Measurements from ENCODE around the gene RELN.

DNA sequence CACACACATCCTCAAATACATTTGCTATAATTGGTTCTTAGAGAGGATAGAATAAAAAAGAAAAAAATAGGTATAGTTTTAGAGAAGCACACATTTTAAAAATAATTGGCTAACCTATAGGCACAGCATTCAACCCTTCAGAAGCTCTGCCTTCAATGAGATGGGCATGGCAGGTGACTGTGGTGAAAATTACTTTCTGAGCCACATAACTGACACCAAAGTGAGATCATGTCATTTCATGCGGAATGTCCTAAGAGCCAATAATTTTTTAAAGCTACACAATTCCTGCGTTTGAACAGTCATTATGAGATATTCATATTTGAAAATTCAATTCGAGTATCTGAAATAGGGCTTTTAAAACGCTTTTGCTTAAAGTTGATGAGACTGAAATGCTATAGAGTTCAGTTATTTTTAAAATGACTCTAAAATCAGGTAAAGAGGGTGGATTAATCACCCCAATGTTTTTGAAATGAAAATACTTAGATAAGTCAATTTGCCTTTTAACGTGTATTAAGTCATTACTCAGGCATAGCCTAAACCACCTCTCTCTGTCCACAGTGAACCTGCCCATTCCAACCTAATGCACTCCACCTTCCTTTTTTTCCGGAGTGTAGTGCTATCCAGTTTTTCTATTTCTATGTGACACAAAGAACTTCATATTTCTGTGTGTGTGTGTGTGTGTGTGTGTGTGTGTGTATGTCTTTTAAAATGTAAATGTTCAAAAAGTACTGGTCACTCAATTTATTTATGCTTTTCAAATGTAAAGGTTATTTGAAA is 6.1 kb downstream of the RELN start:
- TF ChIP-seq, protein P1, sequence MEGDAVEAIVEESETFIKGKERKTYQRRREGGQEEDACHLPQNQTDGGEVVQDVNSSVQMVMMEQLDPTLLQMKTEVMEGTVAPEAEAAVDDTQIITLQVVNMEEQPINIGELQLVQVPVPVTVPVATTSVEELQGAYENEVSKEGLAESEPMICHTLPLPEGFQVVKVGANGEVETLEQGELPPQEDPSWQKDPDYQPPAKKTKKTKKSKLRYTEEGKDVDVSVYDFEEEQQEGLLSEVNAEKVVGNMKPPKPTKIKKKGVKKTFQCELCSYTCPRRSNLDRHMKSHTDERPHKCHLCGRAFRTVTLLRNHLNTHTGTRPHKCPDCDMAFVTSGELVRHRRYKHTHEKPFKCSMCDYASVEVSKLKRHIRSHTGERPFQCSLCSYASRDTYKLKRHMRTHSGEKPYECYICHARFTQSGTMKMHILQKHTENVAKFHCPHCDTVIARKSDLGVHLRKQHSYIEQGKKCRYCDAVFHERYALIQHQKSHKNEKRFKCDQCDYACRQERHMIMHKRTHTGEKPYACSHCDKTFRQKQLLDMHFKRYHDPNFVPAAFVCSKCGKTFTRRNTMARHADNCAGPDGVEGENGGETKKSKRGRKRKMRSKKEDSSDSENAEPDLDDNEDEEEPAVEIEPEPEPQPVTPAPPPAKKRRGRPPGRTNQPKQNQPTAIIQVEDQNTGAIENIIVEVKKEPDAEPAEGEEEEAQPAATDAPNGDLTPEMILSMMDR (conservative IDR thresholded peaks at IDR 0.05; ENCODE audit: low read depth, low read length): no peak
- TF ChIP-seq EZH2phosphoT487 (IDR thresholded peaks at IDR 0.05; ENCODE audit: borderline replicate concordance, low read length) (no peak), EZH2 (IDR thresholded peaks at IDR 0.05; ENCODE audit: low read length, unreplicated experiment) (no peak)
